ENCODE data around the gene GPR161. TPM values are rescaled to one million over a fixed set of nuclear protein-coding genes. Genes with fewer than 3 reads are reported as not detected.

The GPR161 gene
- total RNA-seq, 1 experiment from 2014 or later = 13.7 TPM

- DNase-seq (ENCODE audit: low read depth, low spot score) (no peak), ATAC-seq (no peak)
- Histone ChIP-seq H3K27me3 (ENCODE audit: insufficient read depth, low read length) (no peaks in the 10 kb centered on the region), H3K9me3 (ENCODE audit: control insufficient read depth in 1 of 2, insufficient read depth in 1 of 2, low read depth in 1 of 2, low read length in 2 of 2) (no peaks in the 10 kb centered on the region), H4K20me1 (ENCODE audit: insufficient read depth) (no peaks in the 10 kb centered on the region), H3K4me3 (replicated peaks in 1 of 2; ENCODE audit: low read depth in 1 of 2, low read length in 2 of 2) (no peak overlapping the region), H3K79me2 (ENCODE audit: insufficient read depth, low read length) (no peaks in the 10 kb centered on the region), H3K4me1 (ENCODE audit: control insufficient read depth in 1 of 2, insufficient read depth in 2 of 2, low read length in 2 of 2) (no peaks in the 10 kb centered on the region), H3K36me3 (ENCODE audit: control insufficient read depth in 1 of 2, insufficient read depth in 2 of 2, low read length in 2 of 2) (no peaks in the 10 kb centered on the region), H3K27ac (ENCODE audit: low read depth, low read length) (no peak overlapping the region), H3K9me2 (ENCODE audit: insufficient read depth) (no peaks in the 10 kb centered on the region), H2AFZ (ENCODE audit: low read depth, low read length, poor library complexity, severe bottlenecking) (no peak overlapping the region), H3K9ac (ENCODE audit: low read length) (no peak overlapping the region), H3K4me2 (ENCODE audit: low read length) (no peak overlapping the region)
- ChIA-PET RAD21 (ENCODE audit: low non-redundant PET in 1 of 2, low total read pairs in 2 of 2, uncharacterized antibody in 2 of 2, unreplicated experiment in 2 of 2) (no interaction called here), POLR2A (no interaction called here), CTCF (no interaction called here)
- TF ChIP-seq MAX (IDR thresholded peaks at IDR 0.05) (no peak), EGR1 (IDR thresholded peaks at IDR 0.05; ENCODE audit: low read depth) (no peak), YY1 (IDR thresholded peaks at IDR 0.05; ENCODE audit: extremely low read depth, insufficient replicate concordance, low read depth, low read length) (no peak), EZH2phosphoT487 (IDR thresholded peaks at IDR 0.05; ENCODE audit: borderline replicate concordance) (no peak), FOSL1 (IDR thresholded peaks at IDR 0.05; ENCODE audit: low read depth) (no peak), CTCF (IDR thresholded peaks at IDR 0.05 in 2 of 3, conservative IDR thresholded peaks at IDR 0.05 in 1 of 3; ENCODE audit: borderline replicate concordance in 1 of 3, insufficient read depth in 1 of 3, low read depth in 2 of 3, low read length in 2 of 3) (no peak), TCF7L2 (IDR thresholded peaks at IDR 0.05; ENCODE audit: borderline replicate concordance, extremely low read depth, insufficient read depth, insufficient read length) (no peak), ATF3 (IDR thresholded peaks at IDR 0.05) (no peak), EZH2 (IDR thresholded peaks at IDR 0.05) (no peak), SP1 (IDR thresholded peaks at IDR 0.05; ENCODE audit: low read depth) (no peak)
- intact Hi-C loops (cut with micrococcal nuclease) = no loop called here
- BruUV-seq (replicated peaks) = no TSS peak
Measured at GRCh38 chr1:168163670-168164069, 26.9 kb upstream of the GPR161 start.
